GM12878 (cell line): ENCODE measurements around the gene ASIC3.

ENCODE experiments used
- CHD2 ChIP-seq: IDR thresholded peaks from 2 replicates; pipeline ENCODE4 v1.6.1; 2011; ENCODE audit warnings: low read depth, low read length, improper control_type of control experiment, borderline replicate concordance
- HDAC2 ChIP-seq: fragments of 200-600 bp; sonication (generic); IDR thresholded peaks from 2 replicates; pipeline ENCODE4 v1.6.1; 2017
- HDGF ChIP-seq: fragments of 450-650 bp; IDR thresholded peaks from 2 replicates; pipeline ENCODE4 v1.6.1; 2016; ENCODE audit warnings: antibody characterized with exemption
- JUND ChIP-seq: IDR thresholded peaks from 2 replicates; pipeline ENCODE4 v1.6.1; 2012; ENCODE audit warnings: low read depth, mild to moderate bottlenecking, low read length, improper control_type of control experiment, moderate library complexity
- MYC ChIP-seq: IDR thresholded peaks from 2 replicates; pipeline ENCODE4 v1.6.1; 2011; ENCODE audit warnings: mild to moderate bottlenecking, low read length, moderate library complexity, inconsistent platforms; ENCODE audit not compliant: insufficient read depth, insufficient replicate concordance, insufficient read length, severe bottlenecking
- POLR2A ChIP-seq: IDR thresholded peaks from 2 replicates; pipeline ENCODE4 v1.6.1; 2011; ENCODE audit warnings: low read depth, mild to moderate bottlenecking, low read length
- POLR2AphosphoS2 ChIP-seq: IDR thresholded peaks from 2 replicates; pipeline ENCODE4 v1.6.1; 2011; ENCODE audit warnings: low read depth, mild to moderate bottlenecking, low read length, improper control_type of control experiment, moderate library complexity
- PRDM15 ChIP-seq: fragments of 450-650 bp; formaldehyde crosslinking; IDR thresholded peaks from 2 replicates; pipeline ENCODE4 v1.4.0; 2020; ENCODE audit warnings: mild to moderate bottlenecking, moderate library complexity
- ZNF274 ChIP-seq: IDR thresholded peaks from one replicate; pipeline ENCODE4 v1.8.0; 2011; ENCODE audit not compliant: insufficient read length, insufficient read depth
- ZNF384 ChIP-seq: IDR thresholded peaks from 2 replicates; pipeline ENCODE4 v1.6.1; 2012; ENCODE audit warnings: low read depth, mild to moderate bottlenecking, low read length, improper control_type of control experiment, borderline replicate concordance
- ZZZ3 ChIP-seq: IDR thresholded peaks from 2 replicates; pipeline ENCODE4 v1.6.1; 2011; ENCODE audit warnings: low read depth; ENCODE audit not compliant: control insufficient read depth, insufficient read length
- TF ChIP-seq, protein P1 (sequence below), 3 experiments: IDR thresholded peaks in 2 of 3; conservative IDR thresholded peaks in 1 of 3; 2 replicates each; pipeline ENCODE4 v1.5.1; 2011; ENCODE audit warnings: low read depth in 3 of 3, low read length in 3 of 3, mild to moderate bottlenecking in 3 of 3, control low read depth in 2 of 3, moderate library complexity in 2 of 3, inconsistent platforms in 1 of 3, mixed read lengths in 1 of 3; ENCODE audit not compliant: control insufficient read depth in 2 of 3, insufficient read depth in 1 of 3; ENCODE audit errors: extremely low read depth in 1 of 3
- TF ChIP-seq, protein P2 (sequence below): fragments of 450-650 bp; formaldehyde crosslinking; IDR thresholded peaks from 2 replicates; pipeline ENCODE4 v1.4.0; 2022; ENCODE audit warnings: mild to moderate bottlenecking, moderate library complexity
- TF ChIP-seq, protein P3 (sequence below): IDR thresholded peaks from 2 replicates; pipeline ENCODE4 v1.6.1; 2011; ENCODE audit warnings: low read depth, low read length, improper control_type of control experiment, borderline replicate concordance

GRCh38 chr7:151069841-151070573, 21.7 kb downstream of the ASIC3 start:
- TF ChIP-seq, protein P1, sequence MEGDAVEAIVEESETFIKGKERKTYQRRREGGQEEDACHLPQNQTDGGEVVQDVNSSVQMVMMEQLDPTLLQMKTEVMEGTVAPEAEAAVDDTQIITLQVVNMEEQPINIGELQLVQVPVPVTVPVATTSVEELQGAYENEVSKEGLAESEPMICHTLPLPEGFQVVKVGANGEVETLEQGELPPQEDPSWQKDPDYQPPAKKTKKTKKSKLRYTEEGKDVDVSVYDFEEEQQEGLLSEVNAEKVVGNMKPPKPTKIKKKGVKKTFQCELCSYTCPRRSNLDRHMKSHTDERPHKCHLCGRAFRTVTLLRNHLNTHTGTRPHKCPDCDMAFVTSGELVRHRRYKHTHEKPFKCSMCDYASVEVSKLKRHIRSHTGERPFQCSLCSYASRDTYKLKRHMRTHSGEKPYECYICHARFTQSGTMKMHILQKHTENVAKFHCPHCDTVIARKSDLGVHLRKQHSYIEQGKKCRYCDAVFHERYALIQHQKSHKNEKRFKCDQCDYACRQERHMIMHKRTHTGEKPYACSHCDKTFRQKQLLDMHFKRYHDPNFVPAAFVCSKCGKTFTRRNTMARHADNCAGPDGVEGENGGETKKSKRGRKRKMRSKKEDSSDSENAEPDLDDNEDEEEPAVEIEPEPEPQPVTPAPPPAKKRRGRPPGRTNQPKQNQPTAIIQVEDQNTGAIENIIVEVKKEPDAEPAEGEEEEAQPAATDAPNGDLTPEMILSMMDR (IDR thresholded peaks at IDR 0.05 in 2 of 3, conservative IDR thresholded peaks at IDR 0.05 in 1 of 3; ENCODE audit: control insufficient read depth in 2 of 3, extremely low read depth in 1 of 3, insufficient read depth in 1 of 3, low read depth in 3 of 3, low read length in 3 of 3), result no peak
- TF ChIP-seq POLR2A (no peak; the same call in 1 of the 2 replicates), CHD2 (no peak), HDGF (no peak), ZNF384 (no peak), PRDM15 (CRISPR knock-in tag) (no peak), ZNF274 (no peak), ZZZ3 (no peak), HDAC2 (no peak), MYC (no peak), JUND (no peak), POLR2AphosphoS2 (no peak)
- TF ChIP-seq, protein P2, sequence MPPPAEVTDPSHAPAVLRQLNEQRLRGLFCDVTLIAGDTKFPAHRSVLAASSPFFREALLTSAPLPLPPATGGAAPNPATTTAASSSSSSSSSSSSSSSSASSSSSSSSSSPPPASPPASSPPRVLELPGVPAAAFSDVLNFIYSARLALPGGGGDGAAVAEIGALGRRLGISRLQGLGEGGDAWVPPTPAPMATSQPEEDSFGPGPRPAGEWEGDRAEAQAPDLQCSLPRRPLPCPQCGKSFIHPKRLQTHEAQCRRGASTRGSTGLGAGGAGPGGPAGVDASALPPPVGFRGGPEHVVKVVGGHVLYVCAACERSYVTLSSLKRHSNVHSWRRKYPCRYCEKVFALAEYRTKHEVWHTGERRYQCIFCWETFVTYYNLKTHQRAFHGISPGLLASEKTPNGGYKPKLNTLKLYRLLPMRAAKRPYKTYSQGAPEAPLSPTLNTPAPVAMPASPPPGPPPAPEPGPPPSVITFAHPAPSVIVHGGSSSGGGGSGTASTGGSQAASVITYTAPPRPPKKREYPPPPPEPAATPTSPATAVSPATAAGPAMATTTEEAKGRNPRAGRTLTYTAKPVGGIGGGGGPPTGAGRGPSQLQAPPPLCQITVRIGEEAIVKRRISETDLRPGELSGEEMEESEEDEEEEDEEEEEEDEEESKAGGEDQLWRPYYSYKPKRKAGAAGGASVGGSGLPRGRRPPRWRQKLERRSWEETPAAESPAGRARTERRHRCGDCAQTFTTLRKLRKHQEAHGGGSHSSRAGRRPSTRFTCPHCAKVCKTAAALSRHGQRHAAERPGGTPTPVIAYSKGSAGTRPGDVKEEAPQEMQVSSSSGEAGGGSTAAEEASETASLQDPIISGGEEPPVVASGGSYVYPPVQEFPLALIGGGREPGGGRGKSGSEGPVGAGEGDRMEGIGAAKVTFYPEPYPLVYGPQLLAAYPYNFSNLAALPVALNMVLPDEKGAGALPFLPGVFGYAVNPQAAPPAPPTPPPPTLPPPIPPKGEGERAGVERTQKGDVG, result no peak
- TF ChIP-seq, protein P3, sequence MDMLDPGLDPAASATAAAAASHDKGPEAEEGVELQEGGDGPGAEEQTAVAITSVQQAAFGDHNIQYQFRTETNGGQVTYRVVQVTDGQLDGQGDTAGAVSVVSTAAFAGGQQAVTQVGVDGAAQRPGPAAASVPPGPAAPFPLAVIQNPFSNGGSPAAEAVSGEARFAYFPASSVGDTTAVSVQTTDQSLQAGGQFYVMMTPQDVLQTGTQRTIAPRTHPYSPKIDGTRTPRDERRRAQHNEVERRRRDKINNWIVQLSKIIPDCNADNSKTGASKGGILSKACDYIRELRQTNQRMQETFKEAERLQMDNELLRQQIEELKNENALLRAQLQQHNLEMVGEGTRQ, result no peak
